WTC11 (cell line): ENCODE measurements around the gene CNST. TPM values are rescaled to one million over a fixed set of nuclear protein-coding genes. Genes with fewer than 3 reads are reported as not detected.

Experiments used
- ATAC-seq: fragments of 200-7000 bp; cut with Tn5 transposase; 2 replicates; pipeline ENCODE4 v1.10.0; 2021; ENCODE audit warnings: mild to moderate bottlenecking, moderate library complexity
- CTCF ChIA-PET: fragments of 300-600 bp; sonication (Branson Sonifier 250); formaldehyde crosslinking; loops from one replicate; lab custom pipeline; 2021; ENCODE audit warnings: antibody characterized with exemption; lab: Charles Lee
- POLR2A ChIA-PET: fragments of 350-600 bp; sonication (Branson Sonifier 250); formaldehyde crosslinking; loops from one replicate; lab custom pipeline; 2021; ENCODE audit warnings: antibody characterized with exemption; lab: Charles Lee
- DNase-seq: peaks from one replicate; pipeline ENCODE4 v3.0.0; 2021; ENCODE audit warnings: low spot score
- H3K27ac Mint-ChIP-seq: 2 replicates; pipeline ENCODE4 v1.8.0; 2021; ENCODE audit warnings: mixed read lengths
- H3K27me3 Mint-ChIP-seq: 2 replicates; pipeline ENCODE4 v1.8.0; 2021; ENCODE audit warnings: low read depth, mild to moderate bottlenecking, moderate library complexity, mixed read lengths
- H3K36me3 Mint-ChIP-seq: 2 replicates; pipeline ENCODE4 v1.8.0; 2021; ENCODE audit warnings: mixed read lengths
- H3K4me1 Mint-ChIP-seq: 2 replicates; pipeline ENCODE4 v1.8.0; 2022; ENCODE audit warnings: mixed read lengths
- H3K4me3 Mint-ChIP-seq: 2 replicates; pipeline ENCODE4 v1.8.0; 2021; ENCODE audit warnings: mild to moderate bottlenecking, moderate library complexity, mixed read lengths
- H3K9me3 Mint-ChIP-seq: 2 replicates; pipeline ENCODE4 v1.8.0; 2021; ENCODE audit warnings: mixed read lengths
- AFF4 ChIP-seq: sonication (generic); formaldehyde crosslinking; IDR thresholded peaks from 2 replicates; pipeline ENCODE4 v1.8.1; 2023; ENCODE audit warnings: mild to moderate bottlenecking, missing genetic modification reagents, borderline replicate concordance
- ATF6 ChIP-seq: sonication (generic); formaldehyde crosslinking; IDR thresholded peaks from 2 replicates; pipeline ENCODE4 v1.8.1; 2023; ENCODE audit warnings: mild to moderate bottlenecking, missing genetic modification reagents
- CREM ChIP-seq: sonication (generic); formaldehyde crosslinking; IDR thresholded peaks from 2 replicates; pipeline ENCODE4 v1.8.1; 2022; ENCODE audit warnings: mild to moderate bottlenecking, missing genetic modification reagents, moderate library complexity
- E2F1 ChIP-seq: sonication (generic); formaldehyde crosslinking; IDR thresholded peaks from 2 replicates; pipeline ENCODE4 v1.8.0; 2022; ENCODE audit warnings: mild to moderate bottlenecking, missing genetic modification reagents
- E2F5 ChIP-seq: sonication (generic); formaldehyde crosslinking; IDR thresholded peaks from 2 replicates; pipeline ENCODE4 v1.8.1; 2022; ENCODE audit warnings: mild to moderate bottlenecking, moderate library complexity, missing genetic modification reagents
- EMX1 ChIP-seq: fragments of 250-450 bp; sonication (Bioruptor Pico); IDR thresholded peaks from 2 replicates; pipeline ENCODE4 v1.8.0; 2021; ENCODE audit warnings: mild to moderate bottlenecking
- KAT7 ChIP-seq: sonication (generic); formaldehyde crosslinking; IDR thresholded peaks from 2 replicates; pipeline ENCODE4 v1.8.1; 2023; ENCODE audit warnings: missing genetic modification reagents, mild to moderate bottlenecking, borderline replicate concordance
- NFE2L1 ChIP-seq: sonication (generic); formaldehyde crosslinking; IDR thresholded peaks from 2 replicates; pipeline ENCODE4 v1.8.1; 2023; ENCODE audit warnings: missing genetic modification reagents
- NR2C2 ChIP-seq: sonication (generic); formaldehyde crosslinking; IDR thresholded peaks from 2 replicates; pipeline ENCODE4 v1.8.0; 2022; ENCODE audit warnings: mild to moderate bottlenecking, missing genetic modification reagents
- PREB ChIP-seq: sonication (generic); formaldehyde crosslinking; IDR thresholded peaks from 2 replicates; pipeline ENCODE4 v1.8.1; 2022; ENCODE audit warnings: mild to moderate bottlenecking, missing genetic modification reagents, moderate library complexity, borderline replicate concordance
- ZBTB21 ChIP-seq: sonication (generic); formaldehyde crosslinking; IDR thresholded peaks from 2 replicates; pipeline ENCODE4 v1.8.1; 2023; ENCODE audit warnings: mild to moderate bottlenecking, missing genetic modification reagents, borderline replicate concordance
- ZNF219 ChIP-seq: sonication (generic); formaldehyde crosslinking; IDR thresholded peaks from 2 replicates; pipeline ENCODE4 v1.8.0; 2023; ENCODE audit warnings: missing genetic modification reagents, mild to moderate bottlenecking, borderline replicate concordance
- ZNF263 ChIP-seq: sonication (generic); formaldehyde crosslinking; IDR thresholded peaks from 2 replicates; pipeline ENCODE4 v1.8.1; 2022; ENCODE audit warnings: low read depth, mild to moderate bottlenecking, moderate library complexity, missing genetic modification reagents
- ZNF532 ChIP-seq: fragments of 250-450 bp; sonication (Bioruptor Pico); IDR thresholded peaks from 2 replicates; pipeline ENCODE4 v1.9.0; 2021; ENCODE audit warnings: mild to moderate bottlenecking, borderline replicate concordance
- total RNA-seq: library from RNA; stranded (reverse); gene quantifications from 3 replicates; pipeline ENCODE4 v1.2.3, GENCODE V29; 2021

The CNST gene
- total RNA-seq, 1 experiment from 2014 or later, result 18.4 TPM

- no peak for ATAC-seq
- DNase-seq, result no peak
- Mint-ChIP-seq H3K4me3 (no peak overlapping the region), H3K36me3 (peaks cover 13% of the 10 kb centered on the region), H3K27ac (no peak overlapping the region), H3K4me1 (no peaks in the 10 kb centered on the region), H3K9me3 (peaks cover 10% of the 10 kb centered on the region), H3K27me3 (no peaks in the 10 kb centered on the region)
- TF ChIP-seq AFF4 (CRISPR knock-in tag) (no peak), ZNF219 (CRISPR knock-in tag) (no peak), E2F1 (no peak), ZBTB21 (no peak), NR2C2 (CRISPR knock-in tag) (no peak), CREM (no peak), ATF6 (CRISPR knock-in tag) (no peak), PREB (CRISPR knock-in tag) (no peak), KAT7 (CRISPR knock-in tag) (no peak), NFE2L1 (CRISPR knock-in tag) (no peak), ZNF263 (no peak), EMX1 (CRISPR knock-in tag) (no peak), E2F5 (CRISPR knock-in tag) (no peak), ZNF532 (no peak)
- POLR2A ChIA-PET, result interaction anchor here (1.0 kb wide), 1 partner anchor 9 kb away, joined by 4 read pairs; no protein-coding TSS in a partner anchor
- CTCF ChIA-PET, result no interaction called here
Measured at GRCh38 chr1:246587032-246587431, 20.8 kb downstream of the CNST start.
